ENCODE results near the gene ACTG1.

ACTG1 gene

GRCh38 chr17:81479175-81480071 is 33.2 kb downstream of the ACTG1 start:
- no peak for FAIRE-seq

- FAIRE-seq = no peak
Measured at GRCh38 chr17:81478119-81478518, 34.5 kb downstream of the ACTG1 start.

- FAIRE-seq = no peak
Measured at GRCh38 chr17:81477173-81477572, 35.4 kb downstream of the ACTG1 start.

- FAIRE-seq = no peak
Measured at GRCh38 chr17:81476635-81477034, 36.0 kb downstream of the ACTG1 start.

GRCh38 chr17:81476097-81476496 is 36.5 kb downstream of the ACTG1 start:
- FAIRE-seq = no peak

GRCh38 chr17:81474958-81475357 is 37.6 kb downstream of the ACTG1 start:
- no peak for FAIRE-seq

- FAIRE-seq = no peak
Measured at GRCh38 chr17:81473019-81473418, 39.6 kb downstream of the ACTG1 start.

GRCh38 chr17:81471818-81472456 is 40.7 kb downstream of the ACTG1 start:
- peak; percentile 96 for FAIRE-seq

GRCh38 chr17:81470944-81471817 is 41.4 kb downstream of the ACTG1 start:
- no peak for FAIRE-seq

GRCh38 chr17:81470270-81470943 is 42.2 kb downstream of the ACTG1 start:
- no peak for FAIRE-seq

- no peak for FAIRE-seq
Measured at GRCh38 chr17:81469266-81469665, 43.3 kb downstream of the ACTG1 start.

GRCh38 chr17:81468770-81469121 is 43.9 kb downstream of the ACTG1 start:
- FAIRE-seq = no peak

GRCh38 chr17:81468111-81468769 is 44.4 kb downstream of the ACTG1 start:
- FAIRE-seq = no peak

GRCh38 chr17:81466564-81467472 is 45.8 kb downstream of the ACTG1 start:
- FAIRE-seq = no peak

GRCh38 chr17:81465910-81466309 is 46.7 kb downstream of the ACTG1 start:
- FAIRE-seq = no peak

- no peak for FAIRE-seq
Measured at GRCh38 chr17:81464586-81464985, 48.0 kb downstream of the ACTG1 start.

GRCh38 chr17:81463506-81463905 is 49.1 kb downstream of the ACTG1 start:
- FAIRE-seq = no peak

GRCh38 chr17:81462506-81463125 is 50.0 kb downstream of the ACTG1 start:
- FAIRE-seq = no peak

GRCh38 chr17:81461607-81462500 is 50.7 kb downstream of the ACTG1 start:
- no peak for FAIRE-seq
